C4-2B (cell line): ENCODE measurements around the gene TFDP3.
A peak's percentile ranks its signal among the peaks of the same experiment; 100 is the strongest.

Experiments
- H3K27ac ChIP-seq: fragments of 450-650 bp; 2 replicates; pipeline ENCODE4 v1.5.1; 2017
- CTCF ChIP-seq: fragments of 450-650 bp; conservative IDR thresholded peaks from 2 replicates; pipeline ENCODE4 v1.5.1; 2017; ENCODE audit warnings: mild to moderate bottlenecking
- ZFX ChIP-seq: fragments of 450-650 bp; IDR thresholded peaks from 2 replicates; pipeline ENCODE4 v1.6.1; 2017

TFDP3 gene

DNA sequence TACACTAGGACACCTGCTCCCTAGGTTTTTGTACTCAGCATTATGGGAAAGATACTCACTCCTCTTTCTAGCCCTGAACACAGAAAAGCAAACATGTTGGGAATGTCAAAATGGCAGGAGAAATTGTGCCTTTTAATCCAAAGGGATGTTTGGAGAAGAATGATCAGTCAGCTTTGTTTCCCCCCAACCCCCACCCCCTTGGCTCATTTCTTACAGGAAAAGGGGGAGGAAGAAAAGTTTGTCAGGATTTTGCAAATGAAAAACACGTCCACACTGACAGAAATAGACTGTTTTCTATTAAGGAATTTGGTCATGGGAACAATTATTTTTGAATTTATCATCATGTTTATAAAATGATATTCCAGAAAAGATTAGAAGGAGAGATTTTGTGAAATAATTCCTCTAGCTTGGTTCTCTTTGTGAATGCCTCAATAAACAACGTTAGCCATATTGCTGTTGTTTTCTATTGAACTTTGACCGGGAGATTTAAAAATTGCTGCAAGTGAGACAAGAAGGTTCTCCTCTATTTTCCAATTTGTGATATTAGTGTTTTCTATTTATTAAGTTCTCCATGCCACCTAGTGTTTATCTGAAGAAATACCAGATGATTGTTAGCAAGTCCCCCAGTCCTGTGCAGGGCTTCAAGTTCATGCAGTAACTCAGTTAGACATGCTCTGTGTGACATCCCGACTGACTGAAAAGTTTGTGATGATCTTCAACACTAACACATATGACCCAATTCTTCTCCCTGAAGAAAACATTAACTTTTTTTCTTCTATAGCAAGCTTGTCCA is 31.3 kb upstream of the TFDP3 start:
- TF ChIP-seq ZFX (no peak), CTCF (peak; percentile 34)

DNA sequence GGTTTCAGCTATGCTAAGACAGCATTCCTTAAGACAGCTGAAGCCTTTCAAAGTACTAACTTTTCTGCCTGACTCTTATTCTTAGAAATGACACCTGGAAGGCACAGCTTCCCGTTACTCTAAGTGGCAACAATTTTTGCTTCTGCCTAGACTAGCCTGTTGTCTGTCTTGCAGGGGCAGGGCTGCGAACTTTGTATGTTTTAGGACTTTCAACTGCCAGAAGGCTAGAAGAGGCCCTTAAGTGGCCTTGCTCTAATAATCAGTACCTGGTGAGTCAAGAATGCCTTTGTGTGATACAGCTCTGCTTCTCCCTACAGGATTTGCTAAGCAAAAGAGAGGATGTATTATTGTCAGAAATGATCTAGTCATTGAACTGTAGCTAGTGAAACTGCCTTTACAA is 30.0 kb upstream of the TFDP3 start:
- TF ChIP-seq CTCF (no peak), ZFX (no peak)
- H3K27ac ChIP-seq, result no peak overlapping the region

More for the DNA sequence above, 31.3 kb upstream of the TFDP3 start:
- H3K27ac ChIP-seq, result no peak overlapping the region

DNA sequence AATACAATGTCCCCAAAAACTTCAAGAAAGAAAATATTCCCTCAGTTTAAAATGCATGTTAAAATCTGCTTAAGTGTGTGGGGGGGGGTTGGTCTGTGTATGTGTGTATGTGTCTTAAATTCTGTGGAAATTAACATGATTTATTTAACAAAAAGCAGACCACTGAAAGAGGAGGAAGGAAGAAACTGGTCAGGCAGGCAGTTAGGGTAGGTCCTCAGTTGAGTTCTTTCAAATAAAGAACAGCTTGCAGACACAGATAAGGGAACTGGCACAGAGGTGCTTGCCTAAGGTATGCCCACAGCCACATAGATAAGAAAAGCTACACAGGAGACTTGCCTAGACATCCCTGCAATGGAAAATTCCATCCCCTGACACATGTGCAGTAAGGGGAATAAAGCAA is 28.8 kb upstream of the TFDP3 start:
- TF ChIP-seq ZFX (no peak), CTCF (no peak)
- H3K27ac ChIP-seq, result no peak overlapping the region

- no peak overlapping the region for H3K27ac ChIP-seq
- TF ChIP-seq ZFX (no peak), CTCF (no peak)
Observed at GRCh38 chrX:133235830-133236229, 17.7 kb upstream of the TFDP3 start.

GRCh38 chrX:133232331-133232730 is 14.2 kb upstream of the TFDP3 start:
- no peak for TF ChIP-seq ZFX
- TF ChIP-seq CTCF, result no peak
- no peak overlapping the region for H3K27ac ChIP-seq

DNA sequence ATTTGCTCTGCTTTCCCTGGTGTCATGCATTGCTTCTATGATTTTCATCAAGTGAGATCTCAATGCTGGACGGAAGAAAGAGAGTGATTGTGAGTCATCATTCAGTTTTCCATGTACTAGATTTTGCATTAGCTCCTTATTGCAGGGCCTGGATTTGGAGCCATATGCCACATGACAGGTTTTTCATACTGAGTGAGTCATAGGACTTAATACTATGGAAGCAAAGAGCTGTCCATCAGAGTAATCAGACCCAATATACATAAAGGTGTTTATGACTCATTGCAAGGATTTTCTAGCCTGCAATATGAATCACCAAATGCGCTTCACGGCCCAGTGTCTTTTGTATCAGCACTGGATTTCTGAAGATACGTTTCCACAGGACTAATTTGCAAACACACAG is 11.2 kb upstream of the TFDP3 start:
- no peak overlapping the region for H3K27ac ChIP-seq
- TF ChIP-seq ZFX (no peak), CTCF (no peak)

DNA sequence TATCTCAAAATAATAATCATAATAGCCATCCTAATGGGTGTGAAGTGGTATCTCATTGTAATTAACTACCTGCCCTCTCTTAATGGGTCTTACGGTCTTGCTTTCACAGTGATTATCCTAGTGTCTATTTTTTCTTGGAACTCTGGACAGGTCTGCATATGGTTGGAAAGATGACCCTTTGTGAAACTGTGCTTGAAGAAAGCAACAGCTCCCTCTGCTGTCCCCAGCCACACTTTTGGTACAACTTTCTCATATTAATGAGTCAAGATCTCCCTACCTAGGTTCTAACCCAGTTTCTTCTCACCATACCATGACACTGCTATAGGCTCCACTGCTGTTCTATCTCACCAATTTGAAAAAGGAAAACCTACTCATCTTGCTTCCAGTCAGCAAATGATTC is 2.4 kb downstream of the TFDP3 start:
- no peak for TF ChIP-seq ZFX
- peak; percentile 48 for TF ChIP-seq CTCF
- no peak overlapping the region for H3K27ac ChIP-seq
